Endothelial cell of umbilical vein (primary cell): ENCODE results near the gene RBMS2.
"Not testable (repeated sequence)": the region's sequence is repeated elsewhere in the genome, so short reads cannot be mapped to it uniquely, and the experiment has no call there.

Source experiments
- CTCF ChIP-seq, 2 donors: IDR thresholded peaks; 1 replicate in 1 of 2; 2 replicates in 1 of 2; pipeline ENCODE4 v1.5.1; 2011; ENCODE audit warnings: low read length in 2 of 2, mild to moderate bottlenecking in 2 of 2, moderate library complexity in 2 of 2, control low read depth in 1 of 2, inconsistent platforms in 1 of 2, low read depth in 1 of 2; ENCODE audit not compliant: insufficient read depth in 1 of 2; ENCODE audit errors: extremely low read depth in 1 of 2
- EZH2 ChIP-seq: IDR thresholded peaks from 2 replicates; pipeline ENCODE4 v1.6.1; 2012; ENCODE audit warnings: borderline replicate concordance, low read depth, mild to moderate bottlenecking, moderate library complexity, low read length, inconsistent platforms; ENCODE audit not compliant: severe bottlenecking
- FOS ChIP-seq: IDR thresholded peaks from 2 replicates; pipeline ENCODE4 v1.6.1; 2011; ENCODE audit warnings: mild to moderate bottlenecking, low read length, moderate library complexity, borderline replicate concordance; ENCODE audit not compliant: insufficient read depth
- JUN ChIP-seq: IDR thresholded peaks from 2 replicates; pipeline ENCODE4 v1.6.1; 2011; ENCODE audit warnings: borderline replicate concordance, low read depth; ENCODE audit not compliant: insufficient read length, insufficient read depth
- MAX ChIP-seq: IDR thresholded peaks from 2 replicates; pipeline ENCODE4 v1.6.1; 2011; ENCODE audit not compliant: insufficient read depth, insufficient read length
- MYC ChIP-seq: IDR thresholded peaks from one replicate; pipeline ENCODE4 v1.6.1; 2011; ENCODE audit warnings: mild to moderate bottlenecking, low read depth, low read length
- POLR2A ChIP-seq: IDR thresholded peaks from 2 replicates; pipeline ENCODE4 v1.6.1; 2012; ENCODE audit warnings: low read depth, mild to moderate bottlenecking, control low read depth, low read length
- POLR2AphosphoS5 ChIP-seq: IDR thresholded peaks from 2 replicates; pipeline ENCODE4 v1.6.1; 2012; ENCODE audit warnings: low read depth, mild to moderate bottlenecking, control low read depth, low read length, moderate library complexity; ENCODE audit not compliant: insufficient read depth

GRCh38 chr12:56499879-56500278 lies 21.7 kb upstream of the RBMS2 start:
- not testable (repeated sequence) for TF ChIP-seq FOS; JUN; CTCF (IDR thresholded peaks at IDR 0.05; ENCODE audit: extremely low read depth in 1 of 2, insufficient read depth in 1 of 2, low read depth in 1 of 2, low read length in 2 of 2); POLR2AphosphoS5; POLR2A; MAX; EZH2; MYC
